HCT116 (cell line): ENCODE measurements around the gene FCF1. TPM values are rescaled to one million over a fixed set of nuclear protein-coding genes. Genes with fewer than 3 reads are reported as not detected.

Experiments used
- ATAC-seq: fragments of 200-7000 bp; cut with Tn5 transposase; 2 replicates; pipeline ENCODE4 v1.9.1; 2020; ENCODE audit warnings: mild to moderate bottlenecking, moderate library complexity
- BruUV-seq: library from RNA; stranded (reverse); fragments of 400-500 nt; replicated peaks from 2 replicates; lab custom pipeline; 2021; lab: Mats Ljungman, UMichigan
- CTCF ChIA-PET: fragments of 300-600 bp; sonication (Branson Sonifier 250); formaldehyde crosslinking; loops from one replicate; lab custom pipeline; 2021; ENCODE audit warnings: antibody characterized with exemption; lab: Charles Lee
- POLR2A ChIA-PET: fragments of 300-600, 350-600 bp; sonication (Branson Sonifier 250); formaldehyde crosslinking; loops from one replicate; lab custom pipeline; 2021; ENCODE audit warnings: antibody characterized with exemption; lab: Charles Lee
- RAD21 ChIA-PET, 2 experiments: fragments of 300-600 bp; sonication (Branson Sonifier 250); formaldehyde crosslinking; loops; one replicate each; lab custom pipeline; 2023; ENCODE audit warnings: low total read pairs in 2 of 2; ENCODE audit not compliant: uncharacterized antibody in 2 of 2, unreplicated experiment in 2 of 2, low non-redundant PET in 1 of 2; lab: Charles Lee
- DNase-seq: peaks from one replicate; pipeline ENCODE4 v3.0.0-alpha.2; 2010; ENCODE audit warnings: low read depth, low spot score
- H2AFZ ChIP-seq: fragments of 200-600 bp; shearing (Covaris generic), sonication (generic); 2 replicates; pipeline ENCODE4 v1.6.1; 2017; ENCODE audit warnings: low read depth, mixed run types, mixed read lengths, antibody characterized with exemption, low read length; ENCODE audit not compliant: poor library complexity, severe bottlenecking
- H3K27ac ChIP-seq: 2 replicates; pipeline ENCODE4 v1.5.1; 2012; ENCODE audit warnings: low read depth, low read length
- H3K27me3 ChIP-seq: fragments of 200-600 bp; sonication (generic); 2 replicates; pipeline ENCODE4 v1.6.1; 2016; ENCODE audit warnings: mixed run types, low read length, mixed read lengths; ENCODE audit not compliant: insufficient read depth
- H3K36me3 ChIP-seq, 2 experiments: fragments of 200-500 bp in 1 of 2; fragments of 200-600 bp in 1 of 2; sonication (Bioruptor generic) in 1 of 2; sonication (generic) in 1 of 2; 2 replicates each; pipeline versions ENCODE4 v1.5.1 to v1.6.1; 2014 to 2016; ENCODE audit warnings: low read length in 2 of 2, inconsistent platforms in 1 of 2, mixed read lengths in 1 of 2, mixed run types in 1 of 2; ENCODE audit not compliant: insufficient read depth in 2 of 2, control insufficient read depth in 1 of 2
- H3K4me1 ChIP-seq, 2 experiments: fragments of 200-600 bp in 1 of 2; sonication (generic) in 1 of 2; 2 replicates each; pipeline versions ENCODE4 v1.5.1 to v1.6.1; 2012 to 2017; ENCODE audit warnings: low read length in 2 of 2, inconsistent platforms in 1 of 2, mild to moderate bottlenecking in 1 of 2, mixed read lengths in 1 of 2, mixed run types in 1 of 2, moderate library complexity in 1 of 2; ENCODE audit not compliant: insufficient read depth in 2 of 2, control insufficient read depth in 1 of 2
- H3K4me2 ChIP-seq: fragments of 200-600 bp; sonication (generic); 2 replicates; pipeline ENCODE4 v1.6.1; 2017; ENCODE audit warnings: mixed run types, low read length, mixed read lengths
- H3K4me3 ChIP-seq, 2 experiments: fragments of 200-600 bp in 1 of 2; sonication (generic) in 1 of 2; replicated peaks in 1 of 2; 2 replicates each; pipeline ENCODE4 v1.5.1; 2011 to 2016; ENCODE audit warnings: low read length in 2 of 2, control low read depth in 1 of 2, low read depth in 1 of 2, mild to moderate bottlenecking in 1 of 2, mixed read lengths in 1 of 2, mixed run types in 1 of 2
- H3K79me2 ChIP-seq: fragments of 200-600 bp; sonication (generic); 2 replicates; pipeline ENCODE4 v1.6.1; 2017; ENCODE audit warnings: mild to moderate bottlenecking, mixed run types, low read length, moderate library complexity, mixed read lengths; ENCODE audit not compliant: insufficient read depth
- H3K9ac ChIP-seq: fragments of 200-600 bp; sonication (generic); 2 replicates; pipeline ENCODE4 v1.6.1; 2016; ENCODE audit warnings: low read length, mixed read lengths
- H3K9me2 ChIP-seq: fragments of 200-600 bp; sonication (generic), shearing (Covaris generic); 2 replicates; pipeline ENCODE4 v1.6.1; 2017; ENCODE audit warnings: mixed run types, mild to moderate bottlenecking, moderate library complexity; ENCODE audit not compliant: insufficient read depth
- H3K9me3 ChIP-seq, 2 experiments: fragments of 200-500 bp in 1 of 2; fragments of 200-600 bp in 1 of 2; sonication (Bioruptor generic) in 1 of 2; sonication (generic) in 1 of 2; 2 replicates each; pipeline ENCODE4 v1.6.1; 2014 to 2017; ENCODE audit warnings: low read length in 2 of 2, mixed read lengths in 2 of 2, inconsistent platforms in 1 of 2, low read depth in 1 of 2, mild to moderate bottlenecking in 1 of 2, mixed run types in 1 of 2, moderate library complexity in 1 of 2; ENCODE audit not compliant: control insufficient read depth in 1 of 2, insufficient read depth in 1 of 2
- H4K20me1 ChIP-seq: fragments of 200-600 bp; sonication (generic), shearing (Covaris generic); 2 replicates; pipeline ENCODE4 v1.6.1; 2017; ENCODE audit warnings: mixed run types, mild to moderate bottlenecking, moderate library complexity; ENCODE audit not compliant: insufficient read depth
- CBX3 ChIP-seq: IDR thresholded peaks from 2 replicates; pipeline ENCODE4 v1.6.1; 2012; ENCODE audit warnings: low read depth
- EGR1 ChIP-seq: IDR thresholded peaks from 2 replicates; pipeline ENCODE4 v1.6.1; 2012; ENCODE audit warnings: low read depth
- EZH2phosphoT487 ChIP-seq: fragments of 200-600 bp; IDR thresholded peaks from 2 replicates; pipeline ENCODE4 v1.6.1; 2018; ENCODE audit warnings: antibody characterized with exemption, borderline replicate concordance
- POLR2A ChIP-seq: IDR thresholded peaks from 2 replicates; pipeline ENCODE4 v1.7.0; 2011; ENCODE audit warnings: borderline replicate concordance; ENCODE audit not compliant: insufficient read depth, insufficient read length; ENCODE audit errors: extremely low read depth
- SRF ChIP-seq: IDR thresholded peaks from 2 replicates; pipeline ENCODE4 v1.6.1; 2012; ENCODE audit warnings: low read depth
- ZFX ChIP-seq: fragments of 450-650 bp; IDR thresholded peaks from 2 replicates; pipeline ENCODE4 v1.6.1; 2017
- intact Hi-C: fragments of 100-400 bp; cut with micrococcal nuclease; formaldehyde crosslinking; loops from 2 replicates; pipeline ENCODE4 v1.10.0; 2022
- total RNA-seq: library from RNA; stranded (reverse); gene quantifications from one replicate; pipeline ENCODE4 v1.2.1, GENCODE V29; 2021; ENCODE audit not compliant: unreplicated experiment
- TF ChIP-seq, protein P1 (sequence below), 3 experiments: fragments of 200-600 bp in 1 of 3; sonication (generic) in 1 of 3; IDR thresholded peaks in 2 of 3; conservative IDR thresholded peaks in 1 of 3; 2 replicates each; pipeline ENCODE4 v1.5.1; 2012 to 2017; ENCODE audit warnings: low read depth in 2 of 3, low read length in 2 of 3, antibody characterized with exemption in 1 of 3, borderline replicate concordance in 1 of 3, control low read depth in 1 of 3, mild to moderate bottlenecking in 1 of 3, mixed read lengths in 1 of 3, mixed run types in 1 of 3, moderate library complexity in 1 of 3; ENCODE audit not compliant: insufficient read depth in 1 of 3

FCF1 gene
- total RNA-seq, 1 experiment from 2014 or later, result 69.0 TPM

GRCh38 chr14:74685921-74686678 is 26.8 kb upstream of the FCF1 start (continued):
- TF ChIP-seq EGR1, result no peak
- TF ChIP-seq EZH2phosphoT487, result no peak

GRCh38 chr14:74691456-74691855 is 21.5 kb upstream of the FCF1 start:
- Histone ChIP-seq H3K36me3 (peaks cover 13 to 15% of the 10 kb centered on the region in 2 experiments), H3K4me1 (no peaks in the 10 kb centered on the region), H2AFZ (no peak overlapping the region), H3K4me3 (no peak overlapping the region), H3K79me2 (peaks cover 34% of the 10 kb centered on the region), H4K20me1 (no peaks in the 10 kb centered on the region), H3K9ac (no peak overlapping the region), H3K9me2 (no peaks in the 10 kb centered on the region), H3K4me2 (no peak overlapping the region), H3K9me3 (no peaks in the 10 kb centered on the region), H3K27me3 (no peaks in the 10 kb centered on the region), H3K27ac (no peak overlapping the region)
- no peak for TF ChIP-seq ZFX
- POLR2A ChIA-PET, result no interaction called here
- no peak for DNase-seq
- CTCF ChIA-PET, result no interaction called here
- ATAC-seq, result no peak
- TSS peak; percentile 26 for BruUV-seq
- RAD21 ChIA-PET, result no interaction called here
- intact Hi-C loops, result no loop called here

GRCh38 chr14:74693191-74693590 is 19.8 kb upstream of the FCF1 start:
- Histone ChIP-seq H3K4me2 (no peak overlapping the region), H3K9ac (no peak overlapping the region), H3K27ac (no peak overlapping the region), H3K36me3 (peaks cover 13 to 15% of the 10 kb centered on the region in 2 experiments), H3K9me2 (no peaks in the 10 kb centered on the region), H3K27me3 (no peaks in the 10 kb centered on the region), H3K79me2 (peaks cover 48% of the 10 kb centered on the region), H3K9me3 (no peaks in the 10 kb centered on the region), H3K4me1 (no peaks in the 10 kb centered on the region), H4K20me1 (no peaks in the 10 kb centered on the region), H2AFZ (no peak overlapping the region), H3K4me3 (no peak overlapping the region)
- TF ChIP-seq, protein P1, sequence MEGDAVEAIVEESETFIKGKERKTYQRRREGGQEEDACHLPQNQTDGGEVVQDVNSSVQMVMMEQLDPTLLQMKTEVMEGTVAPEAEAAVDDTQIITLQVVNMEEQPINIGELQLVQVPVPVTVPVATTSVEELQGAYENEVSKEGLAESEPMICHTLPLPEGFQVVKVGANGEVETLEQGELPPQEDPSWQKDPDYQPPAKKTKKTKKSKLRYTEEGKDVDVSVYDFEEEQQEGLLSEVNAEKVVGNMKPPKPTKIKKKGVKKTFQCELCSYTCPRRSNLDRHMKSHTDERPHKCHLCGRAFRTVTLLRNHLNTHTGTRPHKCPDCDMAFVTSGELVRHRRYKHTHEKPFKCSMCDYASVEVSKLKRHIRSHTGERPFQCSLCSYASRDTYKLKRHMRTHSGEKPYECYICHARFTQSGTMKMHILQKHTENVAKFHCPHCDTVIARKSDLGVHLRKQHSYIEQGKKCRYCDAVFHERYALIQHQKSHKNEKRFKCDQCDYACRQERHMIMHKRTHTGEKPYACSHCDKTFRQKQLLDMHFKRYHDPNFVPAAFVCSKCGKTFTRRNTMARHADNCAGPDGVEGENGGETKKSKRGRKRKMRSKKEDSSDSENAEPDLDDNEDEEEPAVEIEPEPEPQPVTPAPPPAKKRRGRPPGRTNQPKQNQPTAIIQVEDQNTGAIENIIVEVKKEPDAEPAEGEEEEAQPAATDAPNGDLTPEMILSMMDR (IDR thresholded peaks at IDR 0.05 in 2 of 3, conservative IDR thresholded peaks at IDR 0.05 in 1 of 3; ENCODE audit: borderline replicate concordance in 1 of 3, insufficient read depth in 1 of 3, low read depth in 2 of 3, low read length in 2 of 3), result no peak
- TF ChIP-seq SRF (no peak), POLR2A (no peak), CBX3 (no peak)
- ChIA-PET RAD21 (no interaction called here), POLR2A (no interaction called here), CTCF (no interaction called here)
- DNase-seq (no peak), ATAC-seq (no peak)
- no TSS peak for BruUV-seq
- intact Hi-C loops, result no loop called here
